GM19395 (cell line): Measurements from ENCODE around the gene COX5B.
A peak's percentile ranks its signal among the peaks of the same experiment; 100 is the strongest.

ENCODE experiments used
- ATAC-seq: cut with Tn5 transposase; IDR thresholded peaks from one replicate; pipeline ENCODE4 v1.9.1; 2021; ENCODE audit warnings: mild to moderate bottlenecking, moderate library complexity; ENCODE audit not compliant: unreplicated experiment

Gene COX5B

DNA sequence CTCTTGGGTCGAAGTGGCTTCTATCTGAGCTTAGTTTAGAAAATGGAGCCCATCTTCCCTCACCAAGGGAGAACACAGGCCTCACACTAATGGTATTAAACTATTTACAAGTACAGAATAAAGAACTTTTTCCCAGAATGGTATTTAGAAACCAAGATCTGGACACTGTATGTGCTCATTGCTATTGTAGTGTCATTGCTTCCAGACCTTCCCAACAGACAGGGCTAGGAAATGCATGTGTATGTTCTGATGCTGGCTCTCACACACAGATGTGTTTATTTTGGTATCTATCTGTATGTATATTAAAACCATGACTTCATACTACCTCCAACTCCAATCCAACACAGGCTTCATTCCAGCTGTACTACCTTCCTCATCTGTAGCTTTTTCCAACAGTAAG lies 8.0 kb downstream of the COX5B start:
- no peak for ATAC-seq

- ATAC-seq = no peak
These were observed 8.4 kb downstream of the COX5B start for GRCh38 chr2:97654309-97654708.

DNA sequence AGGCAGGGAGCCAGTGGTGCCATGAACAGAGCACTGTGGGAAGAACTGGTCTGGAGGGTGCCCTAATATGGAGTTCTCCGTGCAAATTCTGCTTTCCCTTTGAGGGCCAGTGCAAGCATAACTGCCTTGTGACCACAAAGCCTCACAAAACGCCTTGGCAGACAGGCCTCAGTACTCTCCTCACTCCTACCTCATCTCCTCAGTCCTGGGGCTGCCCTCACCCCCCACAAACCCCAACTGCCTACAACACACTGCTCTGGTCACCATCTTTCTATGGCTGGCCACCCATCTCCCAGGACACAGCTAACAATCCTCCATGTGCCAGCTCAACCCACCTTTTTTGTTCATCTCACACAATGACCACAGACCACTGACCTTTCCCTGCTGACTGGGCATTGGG lies 8.9 kb downstream of the COX5B start:
- no peak for ATAC-seq

DNA sequence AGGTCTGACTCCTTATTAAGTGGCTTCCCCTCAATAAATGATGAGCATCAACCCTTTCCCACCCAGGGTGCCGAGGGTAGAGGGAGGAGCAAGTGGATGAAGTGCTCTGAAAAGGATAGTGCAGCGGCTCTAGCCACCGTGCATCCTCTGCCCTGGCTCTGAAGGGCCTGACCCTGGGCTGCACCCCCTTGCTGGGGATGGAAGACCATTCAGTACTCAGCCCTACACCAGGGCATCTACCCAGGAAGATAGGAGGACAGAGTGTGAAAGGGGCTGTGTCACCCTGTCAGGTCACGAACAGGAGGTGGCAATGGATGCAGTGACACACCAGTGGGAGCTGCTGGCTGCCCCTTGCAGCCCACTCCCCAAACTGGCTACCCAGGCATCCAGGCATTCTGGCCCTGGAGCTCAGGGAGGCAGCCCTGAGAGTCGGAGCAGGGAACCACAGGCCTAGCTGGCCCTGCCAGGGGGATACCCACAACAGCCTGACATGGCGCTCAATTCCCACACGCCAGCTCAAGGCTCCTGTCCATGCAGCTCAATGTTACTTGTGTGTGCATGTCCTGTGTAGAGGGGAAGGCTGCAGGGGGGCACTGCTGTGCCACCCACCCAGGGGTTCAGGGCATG lies 10.4 kb downstream of the COX5B start:
- ATAC-seq = no peak

DNA sequence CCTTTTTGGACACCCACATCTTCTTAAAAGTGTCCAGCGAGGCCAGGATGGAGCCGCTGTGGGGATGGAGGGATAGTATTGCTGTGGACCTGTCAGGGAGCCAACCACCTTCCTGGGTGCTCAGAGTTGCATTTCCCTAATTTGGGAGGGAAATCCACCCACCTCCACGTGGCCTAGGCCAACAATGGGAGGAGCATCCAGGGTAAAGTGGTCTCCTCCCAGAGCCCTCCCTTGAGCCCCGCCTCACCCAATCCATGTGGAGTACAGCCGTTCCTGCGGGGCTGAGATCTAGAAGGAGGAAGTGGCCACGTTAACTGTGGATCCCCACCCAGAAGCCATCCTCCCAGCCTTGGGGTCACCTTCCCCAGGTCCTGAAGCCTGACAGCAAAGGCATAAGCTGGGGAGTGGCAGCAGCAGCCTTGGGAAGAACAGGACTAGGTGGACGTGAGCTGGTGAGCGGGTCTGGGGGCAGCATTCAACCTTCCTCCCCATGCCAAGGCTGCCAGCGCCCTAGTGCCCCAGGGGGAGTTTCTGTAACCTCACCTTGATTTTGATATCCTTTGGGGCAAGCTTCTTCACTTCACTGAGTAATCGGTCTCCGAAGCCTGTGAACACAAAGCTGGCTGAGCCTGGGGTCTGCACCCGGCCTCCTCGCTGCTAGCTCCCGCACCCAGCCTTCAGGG lies 11.2 kb downstream of the COX5B start:
- no peak for ATAC-seq

- no peak for ATAC-seq
These were observed 12.3 kb downstream of the COX5B start for GRCh38 chr2:97657986-97658690.

GRCh38 chr2:97658691-97659157 lies 12.9 kb downstream of the COX5B start:
- ATAC-seq = no peak

GRCh38 chr2:97659256-97660043 lies 13.6 kb downstream of the COX5B start:
- ATAC-seq = no peak

GRCh38 chr2:97660044-97660774 lies 14.3 kb downstream of the COX5B start:
- ATAC-seq = no peak

- ATAC-seq = no peak
These were observed 15.0 kb downstream of the COX5B start for GRCh38 chr2:97660775-97661389.

- no peak for ATAC-seq
These were observed 16.1 kb downstream of the COX5B start for GRCh38 chr2:97661927-97662326.

- no peak for ATAC-seq
These were observed 16.6 kb downstream of the COX5B start for GRCh38 chr2:97662386-97662894.

- ATAC-seq = peak; percentile 45
These were observed 17.2 kb downstream of the COX5B start for GRCh38 chr2:97662895-97663625.

GRCh38 chr2:97663626-97663961 lies 17.7 kb downstream of the COX5B start:
- peak; percentile 36 for ATAC-seq

GRCh38 chr2:97663962-97664635 lies 18.2 kb downstream of the COX5B start, which contains the start of gene ACTR1B:
Gene ACTR1B (minus strand): TSS chr2:97664044. CDS start chr2:97663890, 154 bp downstream.
- peak; percentile 84 for ATAC-seq

DNA sequence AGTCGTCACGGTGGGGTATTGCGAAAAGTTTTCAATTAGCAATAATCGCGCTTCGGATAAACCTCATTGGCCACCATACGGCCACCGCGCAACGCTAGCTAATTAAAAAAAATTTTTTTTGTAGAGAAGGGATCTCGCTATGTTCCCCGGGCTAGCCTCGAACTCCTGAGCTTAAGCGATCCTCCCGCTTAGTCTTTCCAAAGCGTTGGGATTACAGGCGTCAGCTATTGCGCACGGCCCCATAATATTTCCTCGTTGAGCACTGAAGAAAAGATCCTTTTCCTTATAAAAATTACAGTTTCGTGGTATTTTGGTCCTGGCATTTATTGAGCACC lies 18.7 kb downstream of the COX5B start:
- ATAC-seq = no peak

- ATAC-seq = no peak
These were observed 23.6 kb downstream of the COX5B start, which contains the start of gene C2orf92 for GRCh38 chr2:97669448-97669847. Gene C2orf92 (plus strand): TSS chr2:97669713. CDS start chr2:97669789, 76 bp downstream.

DNA sequence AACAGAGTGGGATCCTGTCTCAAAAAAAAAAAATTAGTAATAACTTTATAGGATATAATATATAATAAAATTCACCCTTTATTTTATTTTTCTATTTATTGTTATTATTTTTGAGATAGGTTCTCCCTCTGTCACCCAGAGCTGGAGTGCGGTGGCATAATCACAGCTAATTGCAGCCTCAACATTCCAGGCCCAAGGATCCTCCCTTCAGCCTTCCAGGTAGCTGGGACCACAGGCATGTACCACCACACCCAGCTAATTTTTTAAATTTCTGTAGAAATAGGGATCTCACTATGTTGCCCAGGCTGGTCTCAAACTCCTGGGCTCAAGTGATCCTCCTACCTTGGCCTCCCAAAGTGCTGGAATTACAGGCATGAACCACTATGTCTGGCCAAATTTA lies 24.6 kb downstream of the COX5B start:
- no peak for ATAC-seq

GRCh38 chr2:97671526-97671925 lies 25.7 kb downstream of the COX5B start:
- ATAC-seq = no peak
